NCI-H526 treated with DMSO at 0.1 percent for 48 hours (cell line): ENCODE results near the gene PLB1.
"Not testable (repeated sequence)": the region's sequence is repeated elsewhere in the genome, so short reads cannot be mapped to it uniquely, and the experiment has no call there.

Source experiments
- DNase-seq: peaks from one replicate; lab custom pipeline; 2025; lab: John Stamatoyannopoulos, UW

The PLB1 gene

GRCh38 chr2:28538134-28538533 is 42.3 kb downstream of the PLB1 start:
- no peak for DNase-seq

- DNase-seq, result no peak
These were observed 42.8 kb downstream of the PLB1 start for GRCh38 chr2:28538652-28539051.

GRCh38 chr2:28539118-28539541 is 43.3 kb downstream of the PLB1 start:
- no peak for DNase-seq

GRCh38 chr2:28543316-28544035 is 47.6 kb downstream of the PLB1 start:
- no peak for DNase-seq

GRCh38 chr2:28544036-28544346 is 48.1 kb downstream of the PLB1 start:
- no peak for DNase-seq

- DNase-seq, result no peak
These were observed 48.6 kb downstream of the PLB1 start for GRCh38 chr2:28544405-28544921.

GRCh38 chr2:28544922-28545589 is 49.2 kb downstream of the PLB1 start:
- no peak for DNase-seq

GRCh38 chr2:28545590-28546200 is 49.8 kb downstream of the PLB1 start:
- DNase-seq, result no peak

- no peak for DNase-seq
These were observed 50.4 kb downstream of the PLB1 start for GRCh38 chr2:28546242-28546641.

- DNase-seq, result no peak
These were observed 51.5 kb downstream of the PLB1 start for GRCh38 chr2:28547223-28547860.

- no peak for DNase-seq
These were observed 52.2 kb downstream of the PLB1 start for GRCh38 chr2:28547906-28548600.

GRCh38 chr2:28550345-28550744 is 54.5 kb downstream of the PLB1 start:
- not testable (repeated sequence) for DNase-seq

- DNase-seq, result no peak
These were observed 56.4 kb downstream of the PLB1 start for GRCh38 chr2:28552045-28552823.

GRCh38 chr2:28556303-28556702 is 60.4 kb downstream of the PLB1 start:
- DNase-seq, result no peak

- DNase-seq, result no peak
These were observed 61.7 kb downstream of the PLB1 start for GRCh38 chr2:28557389-28558131.

- no peak for DNase-seq
These were observed 62.4 kb downstream of the PLB1 start for GRCh38 chr2:28558158-28558820.

GRCh38 chr2:28558918-28559317 is 63.1 kb downstream of the PLB1 start:
- DNase-seq, result no peak

- DNase-seq, result no peak
These were observed 68.0 kb downstream of the PLB1 start for GRCh38 chr2:28563869-28564268.

- DNase-seq, result no peak
These were observed 68.5 kb downstream of the PLB1 start for GRCh38 chr2:28564346-28564745.

- no peak for DNase-seq
These were observed 69.2 kb downstream of the PLB1 start for GRCh38 chr2:28565033-28565432.
